K562 (cell line): ENCODE results near the gene HSF2. TPM values are rescaled to one million over a fixed set of nuclear protein-coding genes. Genes with fewer than 3 reads are reported as not detected.

ENCODE experiments used
- ATAC-seq: fragments of 200-7000 bp; cut with Tn5 transposase; 3 replicates; pipeline ENCODE4 v1.9.1; 2020; ENCODE audit warnings: moderate library complexity
- BruUV-seq: library from RNA; stranded (reverse); fragments of 400-500 nt; replicated peaks from 2 replicates; lab custom pipeline; 2021; lab: Mats Ljungman, UMichigan
- CTCF ChIA-PET: fragments of 300-600 bp; formaldehyde crosslinking; extraction: SDS; loops from one replicate; lab custom pipeline; 2021; ENCODE audit warnings: low intra/inter-chr PET ratio; lab: Yijun Ruan, JAX
- POLR2A ChIA-PET: fragments of 300-600, 350-650 bp; sonication (Branson Sonifier 250); formaldehyde crosslinking; extraction: SDS; loops from one replicate; lab custom pipeline; 2021; ENCODE audit warnings: antibody characterized with exemption, inconsistent platforms; lab: Yijun Ruan, JAX
- DNase-seq, 4 experiments: peaks; one replicate each; pipeline versions ENCODE4 v3.0.0 to v3.0.0-alpha.2; 2011 to 2018; ENCODE audit warnings: low spot score in 3 of 4, mixed read lengths in 3 of 4; ENCODE audit errors: extremely low read depth in 1 of 4
- FAIRE-seq: peaks from 2 replicates; lab custom pipeline; 2011; peaks lifted over from hg19 to GRCh38; lab: Jason Lieb, UNC
- H2AFZ ChIP-seq: 2 replicates; pipeline ENCODE4 v1.6.0; 2011; ENCODE audit warnings: low read depth, low read length, control low read depth, inconsistent platforms
- H3K27ac ChIP-seq: fragments of 200-600 bp; 3 replicates; pipeline ENCODE4 v1.8.0; 2011; ENCODE audit warnings: low read depth, mild to moderate bottlenecking, control low read depth, inconsistent platforms, low read length, moderate library complexity, mixed read lengths; ENCODE audit errors: extremely low read depth
- H3K27me3 ChIP-seq, 2 experiments: fragments of 300-600 bp in 1 of 2; 2 replicates in 1 of 2; 3 replicates in 1 of 2; pipeline versions ENCODE4 v1.6.0 to v1.8.0; 2011; ENCODE audit warnings: inconsistent platforms in 2 of 2, low read length in 2 of 2, mild to moderate bottlenecking in 1 of 2, mixed read lengths in 1 of 2, moderate library complexity in 1 of 2; ENCODE audit not compliant: control insufficient read depth in 2 of 2, insufficient read depth in 2 of 2
- H3K36me3 ChIP-seq: fragments of 300-600 bp; 3 replicates; pipeline ENCODE4 v1.8.0; 2011; ENCODE audit warnings: mild to moderate bottlenecking, low read length, inconsistent platforms; ENCODE audit not compliant: control insufficient read depth, insufficient read depth
- H3K4me1 ChIP-seq, 2 experiments: fragments of 200-600 bp in 1 of 2; replicated peaks in 1 of 2; 2 replicates in 1 of 2; 3 replicates in 1 of 2; pipeline versions ENCODE4 v1.5.1 to v1.8.0; 2011; ENCODE audit warnings: inconsistent platforms in 2 of 2, low read length in 2 of 2, mild to moderate bottlenecking in 1 of 2, mixed read lengths in 1 of 2, moderate library complexity in 1 of 2; ENCODE audit not compliant: control insufficient read depth in 2 of 2, insufficient read depth in 2 of 2
- H3K4me2 ChIP-seq: 2 replicates; pipeline ENCODE4 v1.6.1; 2011; ENCODE audit warnings: low read length, control low read depth, inconsistent platforms, mixed read lengths; ENCODE audit not compliant: insufficient read depth
- H3K4me3 ChIP-seq: fragments of 200-600 bp; sonication (generic), shearing (Covaris generic); 2 replicates; pipeline ENCODE4 v1.5.1; 2016; ENCODE audit warnings: control low read depth, inconsistent platforms
- H3K79me2 ChIP-seq: fragments of 200-600 bp; 3 replicates; pipeline ENCODE4 v1.8.0; 2011; ENCODE audit warnings: low read length, inconsistent platforms; ENCODE audit not compliant: control insufficient read depth, insufficient read depth
- H3K9ac ChIP-seq, 2 experiments: 2 replicates each; pipeline versions ENCODE4 v1.6.0 to v1.6.1; 2011; ENCODE audit warnings: low read depth in 2 of 2, low read length in 2 of 2, control low read depth in 1 of 2, inconsistent platforms in 1 of 2, mild to moderate bottlenecking in 1 of 2, mixed read lengths in 1 of 2; ENCODE audit not compliant: insufficient read depth in 1 of 2
- H3K9me1 ChIP-seq: one replicate; pipeline ENCODE4 v1.6.0; 2011; ENCODE audit warnings: inconsistent platforms, mild to moderate bottlenecking, low read length, moderate library complexity; ENCODE audit not compliant: control insufficient read depth, insufficient read depth
- H3K9me3 ChIP-seq: replicated peaks from 2 replicates; pipeline ENCODE4 v1.5.1; 2011; ENCODE audit warnings: low read depth, low read length, inconsistent platforms; ENCODE audit not compliant: control insufficient read depth, insufficient read depth
- H4K20me1 ChIP-seq: replicated peaks from 2 replicates; pipeline ENCODE4 v1.6.1; 2011; ENCODE audit warnings: low read length, inconsistent platforms, mixed read lengths; ENCODE audit not compliant: control insufficient read depth, insufficient read depth
- CBX3 ChIP-seq, 2 experiments: IDR thresholded peaks; 1 replicate in 1 of 2; 2 replicates in 1 of 2; pipeline ENCODE4 v1.6.1; 2012; ENCODE audit warnings: inconsistent platforms in 2 of 2, low read length in 2 of 2, borderline replicate concordance in 1 of 2, control low read depth in 1 of 2
- HMG20A ChIP-seq: fragments of 450-650 bp; formaldehyde crosslinking; conservative IDR thresholded peaks from 2 replicates; pipeline ENCODE4 v1.4.0; 2020; ENCODE audit warnings: mild to moderate bottlenecking, mixed read lengths
- HMGN3 ChIP-seq: IDR thresholded peaks from 2 replicates; pipeline ENCODE4 v1.6.1; 2011; ENCODE audit warnings: borderline replicate concordance, low read depth, mild to moderate bottlenecking, mixed read lengths, low read length; ENCODE audit not compliant: insufficient read length; ENCODE audit errors: extremely low read depth
- KAT8 ChIP-seq: fragments of 450-650 bp; IDR thresholded peaks from 2 replicates; pipeline ENCODE4 v1.6.1; 2016; ENCODE audit warnings: low read depth, mild to moderate bottlenecking
- KDM4B ChIP-seq, 2 experiments: fragments of 450-650 bp in 1 of 2; sonication (generic) in 1 of 2; IDR thresholded peaks; 2 replicates each; pipeline ENCODE4 v1.6.1; 2016 to 2017; ENCODE audit warnings: borderline replicate concordance in 2 of 2, antibody characterized with exemption in 1 of 2, low read depth in 1 of 2, mild to moderate bottlenecking in 1 of 2
- ZNF12 ChIP-seq: sonication (generic); formaldehyde crosslinking; IDR thresholded peaks from 2 replicates; pipeline ENCODE4 v1.4.0; 2020; ENCODE audit warnings: mild to moderate bottlenecking, missing genetic modification reagents
- ZNF143 ChIP-seq: sonication (generic); formaldehyde crosslinking; IDR thresholded peaks from 2 replicates; pipeline ENCODE4 v1.9.0; 2022; ENCODE audit warnings: mild to moderate bottlenecking, missing genetic modification reagents
- ZNF57 ChIP-seq: fragments of 450-650 bp; formaldehyde crosslinking; IDR thresholded peaks from 2 replicates; pipeline ENCODE4 v1.4.0; 2020; ENCODE audit warnings: mild to moderate bottlenecking, moderate library complexity
- ZSCAN29 ChIP-seq: fragments of 450-650 bp; IDR thresholded peaks from 2 replicates; pipeline ENCODE4 v1.6.1; 2017
- WGBS: fragments of 100-300 bp; shearing (Covaris generic); methylation state at CpG from one replicate; pipeline ENCODE4 v1.1.6; 2016; ENCODE audit warnings: low coverage, mixed read lengths; ENCODE audit not compliant: insufficient coverage; ENCODE audit errors: missing lambda C conversion rate; 5-methylcytosine and 5-hydroxymethylcytosine counted together
- in situ Hi-C: fragments of 300-500 bp; cut with MboI; formaldehyde crosslinking; loops from 4 replicates; pipeline ENCODE4 v1.15.0; 2018; ENCODE audit warnings: inconsistent platforms, mixed read lengths
- intact Hi-C: fragments of 100-400 bp; cut with micrococcal nuclease; formaldehyde crosslinking; loops from 2 replicates; pipeline ENCODE4 v1.14.2; 2022
- polyA plus RNA-seq, 8 experiments: library from polyadenylated mRNA; depleted of rRNA in 4 of 8; stranded (reverse) in 5 of 8; unstranded in 3 of 8; fragments of >200 nt; fragmentation: Nextera tagmentation in 2 of 8; fragmentation: Illumina TruSeq in 1 of 8; extraction: Ambion mirVana in 2 of 8; extraction: Trizol in 1 of 8; gene quantifications; 2 replicates each; pipeline versions ENCODE4 v1.2.1 to v1.2.3, GENCODE V29; 2011 to 2014; ENCODE audit warnings: inconsistent platforms in 1 of 8, missing spikeins in 1 of 8
- total RNA-seq, 7 experiments: library from RNA; depleted of rRNA in 6 of 7; stranded (reverse); fragments of >200 nt in 6 of 7; fragmentation: Illumina TruSeq in 2 of 7; extraction: Trizol in 2 of 7; gene quantifications; 2 replicates each; pipeline versions ENCODE4 v1.2.1 to v1.2.3, GENCODE V29; 2011 to 2021; ENCODE audit warnings: low replicate concordance in 1 of 7
- TF ChIP-seq, protein P1 (sequence below): fragments of 450-650 bp; IDR thresholded peaks from 2 replicates; pipeline ENCODE4 v1.6.1; 2016; ENCODE audit warnings: borderline replicate concordance
- TF ChIP-seq, protein P2 (sequence below): fragments of 250-450 bp; sonication (Bioruptor Pico); IDR thresholded peaks from 2 replicates; pipeline ENCODE4 v1.5.1; 2021; ENCODE audit warnings: mild to moderate bottlenecking
- TF ChIP-seq, protein P3 (sequence below): sonication (generic); formaldehyde crosslinking; IDR thresholded peaks from 2 replicates; pipeline ENCODE4 v1.4.0; 2020; ENCODE audit warnings: mild to moderate bottlenecking, missing genetic modification reagents

Gene HSF2
- total and polyA plus RNA-seq, 9 of the 15 experiments (the other 6 are each of a cell fraction or from before 2014, with no cell fraction given): 19.1 to 73.1 (median 29.2) TPM

DNA sequence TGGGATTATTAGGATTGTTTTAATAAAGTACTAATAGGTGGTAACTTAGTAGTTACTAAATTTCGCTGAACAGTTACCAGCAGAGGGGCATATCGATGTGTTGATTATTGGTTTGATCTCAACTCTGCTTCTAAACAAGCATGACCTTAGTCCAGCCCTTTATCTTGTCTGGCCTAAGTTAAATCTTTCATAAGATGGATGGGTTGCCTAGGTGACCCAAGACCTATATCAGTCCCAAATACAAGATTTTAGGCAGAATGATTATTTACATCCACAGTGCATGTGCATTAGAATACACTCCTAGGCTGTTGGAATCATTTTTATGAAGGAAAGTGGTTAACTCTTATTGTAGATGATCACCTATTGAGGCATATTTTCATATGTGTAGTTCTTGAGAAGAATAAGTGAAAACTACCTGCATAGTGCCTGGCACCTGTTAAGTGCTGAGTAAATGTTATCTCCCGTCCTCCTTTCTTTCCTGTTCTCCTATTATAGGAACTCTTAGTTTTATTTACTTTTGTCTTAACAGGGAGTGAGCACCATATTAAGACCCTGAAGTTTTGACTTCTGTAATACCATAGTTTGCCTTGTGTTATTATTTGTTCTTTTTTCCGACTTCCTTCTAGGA is 1.1 kb downstream of the HSF2 start (continued):
- TF ChIP-seq, protein P1, sequence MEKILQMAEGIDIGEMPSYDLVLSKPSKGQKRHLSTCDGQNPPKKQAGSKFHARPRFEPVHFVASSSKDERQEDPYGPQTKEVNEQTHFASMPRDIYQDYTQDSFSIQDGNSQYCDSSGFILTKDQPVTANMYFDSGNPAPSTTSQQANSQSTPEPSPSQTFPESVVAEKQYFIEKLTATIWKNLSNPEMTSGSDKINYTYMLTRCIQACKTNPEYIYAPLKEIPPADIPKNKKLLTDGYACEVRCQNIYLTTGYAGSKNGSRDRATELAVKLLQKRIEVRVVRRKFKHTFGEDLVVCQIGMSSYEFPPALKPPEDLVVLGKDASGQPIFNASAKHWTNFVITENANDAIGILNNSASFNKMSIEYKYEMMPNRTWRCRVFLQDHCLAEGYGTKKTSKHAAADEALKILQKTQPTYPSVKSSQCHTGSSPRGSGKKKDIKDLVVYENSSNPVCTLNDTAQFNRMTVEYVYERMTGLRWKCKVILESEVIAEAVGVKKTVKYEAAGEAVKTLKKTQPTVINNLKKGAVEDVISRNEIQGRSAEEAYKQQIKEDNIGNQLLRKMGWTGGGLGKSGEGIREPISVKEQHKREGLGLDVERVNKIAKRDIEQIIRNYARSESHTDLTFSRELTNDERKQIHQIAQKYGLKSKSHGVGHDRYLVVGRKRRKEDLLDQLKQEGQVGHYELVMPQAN: no peak

DNA sequence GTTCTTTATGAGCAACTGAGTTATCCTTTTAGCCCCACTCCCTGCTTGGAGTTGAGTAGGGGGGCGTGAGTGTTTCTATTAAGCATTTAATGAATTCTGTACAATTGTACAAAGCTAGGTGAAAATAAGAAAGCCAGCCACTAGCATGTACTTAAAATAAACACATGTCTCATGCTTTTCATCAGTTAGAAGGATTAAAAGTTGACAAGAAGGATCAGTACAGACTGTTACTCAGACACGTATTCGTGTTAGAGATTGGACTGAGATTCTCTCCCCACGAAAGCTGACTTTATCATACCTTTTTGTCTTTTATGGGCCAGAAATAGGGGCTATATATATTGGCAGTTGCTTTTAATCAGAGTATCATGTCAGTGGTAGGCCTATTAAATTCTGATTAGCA is 1.7 kb downstream of the HSF2 start:
- H3K4me1 ChIP-seq: peaks cover 10 to 11% of the 10 kb centered on the region in 2 experiments; a peak in 3 of 5 replicates
- in situ Hi-C loops: no loop called here
- TF ChIP-seq HMG20A (CRISPR knock-in tag): no peak
- no peak for TF ChIP-seq ZSCAN29
- no peak for TF ChIP-seq CBX3 (IDR thresholded peaks at IDR 0.05; ENCODE audit: borderline replicate concordance in 1 of 2, low read length in 2 of 2)
- no peak for TF ChIP-seq KAT8
- TF ChIP-seq KDM4B (IDR thresholded peaks at IDR 0.05; ENCODE audit: borderline replicate concordance in 2 of 2, low read depth in 1 of 2): no peak
- TF ChIP-seq ZNF12 (CRISPR knock-in tag): no peak
- TF ChIP-seq ZNF57 (CRISPR knock-in tag): no peak
- TF ChIP-seq ZNF143 (CRISPR knock-in tag): no peak
- TF ChIP-seq, protein P2, sequence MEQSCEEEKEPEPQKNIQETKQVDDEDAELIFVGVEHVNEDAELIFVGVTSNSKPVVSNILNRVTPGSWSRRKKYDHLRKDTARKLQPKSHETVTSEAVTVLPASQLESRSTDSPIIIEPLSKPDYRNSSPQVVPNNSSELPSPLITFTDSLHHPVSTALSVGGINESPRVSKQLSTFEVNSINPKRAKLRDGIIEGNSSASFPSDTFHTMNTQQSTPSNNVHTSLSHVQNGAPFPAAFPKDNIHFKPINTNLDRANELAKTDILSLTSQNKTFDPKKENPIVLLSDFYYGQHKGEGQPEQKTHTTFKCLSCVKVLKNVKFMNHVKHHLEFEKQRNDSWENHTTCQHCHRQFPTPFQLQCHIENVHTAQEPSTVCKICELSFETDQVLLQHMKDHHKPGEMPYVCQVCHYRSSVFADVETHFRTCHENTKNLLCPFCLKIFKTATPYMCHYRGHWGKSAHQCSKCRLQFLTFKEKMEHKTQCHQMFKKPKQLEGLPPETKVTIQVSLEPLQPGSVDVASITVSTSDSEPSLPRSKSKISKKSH (CRISPR knock-in tag): no peak
- TF ChIP-seq HMGN3: no peak
- TF ChIP-seq, protein P3, sequence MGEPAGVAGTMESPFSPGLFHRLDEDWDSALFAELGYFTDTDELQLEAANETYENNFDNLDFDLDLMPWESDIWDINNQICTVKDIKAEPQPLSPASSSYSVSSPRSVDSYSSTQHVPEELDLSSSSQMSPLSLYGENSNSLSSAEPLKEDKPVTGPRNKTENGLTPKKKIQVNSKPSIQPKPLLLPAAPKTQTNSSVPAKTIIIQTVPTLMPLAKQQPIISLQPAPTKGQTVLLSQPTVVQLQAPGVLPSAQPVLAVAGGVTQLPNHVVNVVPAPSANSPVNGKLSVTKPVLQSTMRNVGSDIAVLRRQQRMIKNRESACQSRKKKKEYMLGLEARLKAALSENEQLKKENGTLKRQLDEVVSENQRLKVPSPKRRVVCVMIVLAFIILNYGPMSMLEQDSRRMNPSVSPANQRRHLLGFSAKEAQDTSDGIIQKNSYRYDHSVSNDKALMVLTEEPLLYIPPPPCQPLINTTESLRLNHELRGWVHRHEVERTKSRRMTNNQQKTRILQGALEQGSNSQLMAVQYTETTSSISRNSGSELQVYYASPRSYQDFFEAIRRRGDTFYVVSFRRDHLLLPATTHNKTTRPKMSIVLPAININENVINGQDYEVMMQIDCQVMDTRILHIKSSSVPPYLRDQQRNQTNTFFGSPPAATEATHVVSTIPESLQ: no peak

More for the DNA sequence above, 1.7 kb downstream of the HSF2 start:
- Histone ChIP-seq H3K9me1 (no peaks in the 10 kb centered on the region), H2AFZ (no peak overlapping the region), H3K79me2 (peaks cover 67% of the 10 kb centered on the region), H3K9ac (peak overlapping the region in 1 of 2 experiments; percentile 94; a peak in 2 of 4 replicates), H3K4me3 (peak overlapping the region; percentile 89; the same call in 1 of the 2 replicates), H4K20me1 (peaks cover 5% of the 10 kb centered on the region; the same call in 1 of the 2 replicates), H3K27ac (no peak overlapping the region), H3K36me3 (peaks cover 14% of the 10 kb centered on the region; the same call in 2 of the 3 replicates), H3K4me2 (peak overlapping the region; percentile 91), H3K27me3 (no peaks in the 10 kb centered on the region), H3K9me3 (no peaks in the 10 kb centered on the region)
- 23% methylated on average over 4 of the region's 4 CpGs for WGBS
- intact Hi-C loops: loop anchor here (5.0 kb wide), 1 partner anchor 311 kb away; no protein-coding TSS in a partner anchor
- POLR2A ChIA-PET: interaction anchor here (0.8 to 1.8 kb wide), 3 partner anchors 11 to 65 kb away, joined by 3 to 4 read pairs (median 3); no protein-coding TSS in a partner anchor
- FAIRE-seq (no peak), DNase-seq (no peak), ATAC-seq (no peak)
- CTCF ChIA-PET: no interaction called here
- BruUV-seq: no TSS peak
